ENCODE data around the gene SIRPA.

GRCh38 chr20:1920826-1921225 is 25.6 kb downstream of the SIRPA start:
- TF ChIP-seq POLR2A (IDR thresholded peaks at IDR 0.05) (no peak), CTCF (IDR thresholded peaks at IDR 0.05) (no peak)
